NCI-H1048 (cell line): ENCODE data around the gene GSTM5.
"Not testable (repeated sequence)": the region's sequence is repeated elsewhere in the genome, so short reads cannot be mapped to it uniquely, and the experiment has no call there.

ENCODE experiments used
- DNase-seq: peaks from one replicate; lab custom pipeline; 2025; lab: John Stamatoyannopoulos, UW

Gene GSTM5

DNA sequence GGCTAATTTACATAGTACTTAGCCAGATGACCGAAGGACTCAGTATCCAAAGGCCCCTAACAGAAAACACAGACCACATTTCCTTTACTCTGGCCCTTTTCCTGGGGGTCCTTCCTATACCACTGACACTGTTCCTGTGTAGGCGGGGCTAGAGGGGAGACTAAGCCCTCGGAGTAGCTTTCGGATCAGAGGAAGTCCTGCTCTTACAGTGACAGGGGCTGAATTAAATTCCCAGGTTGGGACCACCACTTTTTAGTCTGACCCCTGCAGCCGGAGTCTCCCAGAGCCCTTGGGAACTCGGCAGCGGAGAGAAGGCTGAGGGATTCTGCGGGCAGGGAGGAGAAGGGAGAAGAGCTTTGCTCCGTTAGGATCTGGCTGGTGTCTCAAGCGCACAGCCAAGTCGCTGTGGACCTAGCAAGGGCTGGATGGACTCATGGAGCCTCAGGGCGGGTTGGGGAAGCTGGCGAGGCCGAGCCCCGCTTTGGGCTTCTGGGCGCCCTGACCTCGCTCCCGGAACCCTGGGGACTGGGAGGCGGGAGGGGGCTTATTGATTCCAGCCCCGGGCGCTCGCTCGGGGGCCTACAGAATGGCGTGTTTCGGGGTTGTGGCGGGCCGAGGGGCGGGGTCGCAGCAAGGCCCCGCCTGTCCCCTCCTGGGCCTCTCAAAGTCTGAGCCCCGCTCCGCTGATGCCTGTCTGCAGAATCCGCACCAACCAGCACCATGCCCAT, at the start of gene GSTM5:
TSS of gene GSTM5 (plus strand) at position 659 of the 728 bp plus-strand sequence. CDS start at position 721, 62 bp downstream.
- DNase-seq: not testable (repeated sequence)

DNA sequence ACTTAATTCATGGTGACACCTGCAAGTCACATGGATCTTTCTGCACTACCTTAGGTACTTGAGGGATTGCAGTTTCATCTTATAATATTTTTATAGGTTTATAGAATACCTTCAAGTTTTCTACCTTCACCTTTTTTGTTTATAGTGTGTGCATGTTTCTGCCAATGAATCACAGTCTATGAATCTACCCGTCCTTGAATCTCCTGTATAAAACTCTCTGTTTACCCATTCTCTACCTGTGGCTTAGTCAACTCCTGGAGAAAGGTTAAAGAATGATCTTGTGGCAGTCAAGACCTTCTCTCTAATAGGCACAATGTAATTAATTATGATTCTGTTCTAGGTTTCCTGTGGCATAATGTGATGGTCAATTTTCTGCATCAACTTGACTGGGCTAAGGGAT, 47.4 kb upstream of the GSTM5 start:
- DNase-seq: no peak

DNA sequence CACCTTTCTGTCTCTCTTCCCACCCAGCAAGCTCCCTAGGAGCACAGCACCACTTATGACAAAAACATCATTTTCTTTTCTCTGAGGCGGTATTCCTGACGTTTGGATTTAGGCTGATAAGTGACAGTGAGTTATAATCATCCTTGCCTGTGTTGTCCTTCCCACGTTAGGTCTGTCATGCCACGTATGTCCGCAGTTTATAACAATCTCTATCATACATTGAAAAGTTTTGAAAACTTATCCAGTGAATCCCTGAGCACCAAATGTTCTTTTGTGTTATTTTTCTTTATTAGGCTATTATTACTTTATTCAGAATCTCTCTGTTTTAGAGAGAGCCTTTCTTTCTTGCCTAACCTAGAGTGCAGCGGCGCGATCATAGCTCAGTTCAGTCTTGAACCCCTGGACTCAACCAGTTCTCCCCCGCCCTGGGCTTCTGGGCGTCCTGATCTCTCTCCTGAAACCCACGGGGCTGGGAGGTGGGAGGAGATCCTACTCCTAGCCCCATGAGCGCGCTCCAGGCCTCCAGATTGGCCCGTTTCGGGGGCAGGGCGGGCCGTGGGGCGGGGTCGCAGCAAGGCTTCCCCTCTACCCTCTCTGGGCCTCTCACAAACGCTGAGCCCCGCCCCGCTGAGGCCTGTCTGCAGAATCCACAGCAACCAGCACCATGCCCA, 44.5 kb upstream of the GSTM5 start, which contains the start of gene GSTM2:
TSS of gene GSTM2 (plus strand) at position 606 of the 671 bp plus-strand sequence. CDS start at position 665, 59 bp downstream.
- peak; percentile 30 for DNase-seq

DNA sequence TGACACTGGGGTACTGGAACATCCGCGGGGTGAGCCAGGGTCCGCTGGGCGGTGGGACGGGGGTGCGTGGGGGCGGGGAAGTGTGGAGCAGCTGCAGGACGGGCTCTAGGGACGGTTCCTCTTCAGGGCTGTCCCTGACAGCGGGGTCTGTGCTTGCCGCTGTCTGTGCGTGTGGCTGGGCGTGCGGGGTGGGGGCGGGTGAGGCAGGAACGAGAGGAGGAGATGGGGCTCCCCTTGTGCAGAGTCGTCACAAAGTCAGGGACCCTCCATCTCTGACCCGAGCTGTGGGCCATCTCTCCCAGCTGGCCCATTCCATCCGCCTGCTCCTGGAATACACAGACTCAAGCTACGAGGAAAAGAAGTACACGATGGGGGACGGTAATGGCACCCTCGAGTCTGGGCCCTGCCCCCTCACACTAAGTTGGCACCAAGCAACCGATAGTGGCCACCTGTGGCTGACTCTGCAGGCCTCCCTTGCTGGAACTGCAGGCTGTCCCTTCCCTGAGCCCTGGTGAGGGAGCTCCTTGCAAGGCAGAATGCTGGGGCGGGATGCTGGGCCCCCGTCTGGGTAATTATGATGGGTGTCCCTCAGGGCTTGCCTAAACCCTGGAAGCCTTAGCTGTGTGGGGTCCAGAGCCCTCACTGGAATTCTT, 43.8 kb upstream of the GSTM5 start:
- no peak for DNase-seq

DNA sequence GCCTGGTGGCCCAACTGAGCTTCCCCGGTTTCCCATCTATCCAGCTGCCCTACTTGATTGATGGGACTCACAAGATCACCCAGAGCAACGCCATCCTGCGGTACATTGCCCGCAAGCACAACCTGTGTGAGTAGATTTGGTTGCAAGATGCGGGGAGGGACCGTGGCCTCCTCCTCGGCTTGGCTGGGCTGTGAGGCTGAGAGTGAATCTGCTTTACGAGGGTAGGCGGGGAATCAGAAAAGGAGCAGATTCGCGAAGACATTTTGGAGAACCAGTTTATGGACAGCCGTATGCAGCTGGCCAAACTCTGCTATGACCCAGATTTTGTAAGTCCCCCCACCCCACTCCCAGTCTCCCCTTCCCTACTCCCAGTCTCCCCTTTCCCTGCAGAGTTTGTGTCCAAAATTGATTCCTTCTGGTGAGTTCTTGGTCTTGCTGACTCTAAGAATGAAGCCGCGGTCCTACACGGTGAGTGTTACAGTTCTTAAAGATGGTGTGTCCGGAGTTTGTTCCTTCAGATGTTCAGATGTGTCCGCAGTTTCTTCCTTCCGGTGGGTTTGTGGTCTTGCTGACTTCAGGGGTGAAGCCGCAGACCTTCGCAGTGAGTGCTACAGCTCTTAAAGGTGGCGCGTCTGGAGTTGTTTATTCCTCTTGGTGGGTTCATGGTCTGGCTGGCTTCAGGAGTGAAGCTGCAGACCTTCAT, 42.7 kb upstream of the GSTM5 start:
- no peak for DNase-seq

DNA sequence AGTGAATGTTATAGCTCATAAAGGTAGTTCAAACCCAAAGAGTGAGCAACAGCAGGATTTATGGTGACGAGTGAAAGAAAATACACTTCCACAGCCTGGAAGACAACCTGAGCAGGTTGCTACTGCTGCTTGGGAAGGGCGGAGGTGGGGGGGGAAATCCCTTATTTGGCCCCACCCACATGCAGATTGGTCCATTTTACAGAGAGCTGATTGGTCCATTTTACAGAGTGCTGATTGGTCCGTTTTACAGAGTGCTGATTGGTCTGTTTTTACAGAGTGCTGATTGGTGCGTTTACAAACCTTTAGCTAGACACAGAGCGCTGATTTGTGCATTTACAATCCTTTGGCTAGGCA, 42.1 kb upstream of the GSTM5 start:
- DNase-seq: not testable (repeated sequence)

DNA sequence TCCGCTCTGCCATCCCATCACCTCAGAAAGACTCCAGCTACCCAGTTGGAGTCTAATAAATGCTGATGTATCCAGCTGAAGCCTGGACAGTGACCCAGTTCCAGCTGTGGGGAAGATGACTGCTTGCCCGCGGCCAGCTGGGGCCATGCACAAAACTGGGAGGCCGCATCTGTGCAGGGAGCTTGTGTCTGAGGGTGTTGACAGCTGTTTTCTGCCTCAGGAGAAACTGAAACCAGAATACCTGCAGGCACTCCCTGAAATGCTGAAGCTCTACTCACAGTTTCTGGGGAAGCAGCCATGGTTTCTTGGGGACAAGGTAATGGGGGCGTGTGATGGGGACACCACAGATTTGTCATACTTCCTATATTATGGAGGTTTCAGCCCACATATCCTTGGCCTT, 41.0 kb upstream of the GSTM5 start:
- no peak for DNase-seq

DNA sequence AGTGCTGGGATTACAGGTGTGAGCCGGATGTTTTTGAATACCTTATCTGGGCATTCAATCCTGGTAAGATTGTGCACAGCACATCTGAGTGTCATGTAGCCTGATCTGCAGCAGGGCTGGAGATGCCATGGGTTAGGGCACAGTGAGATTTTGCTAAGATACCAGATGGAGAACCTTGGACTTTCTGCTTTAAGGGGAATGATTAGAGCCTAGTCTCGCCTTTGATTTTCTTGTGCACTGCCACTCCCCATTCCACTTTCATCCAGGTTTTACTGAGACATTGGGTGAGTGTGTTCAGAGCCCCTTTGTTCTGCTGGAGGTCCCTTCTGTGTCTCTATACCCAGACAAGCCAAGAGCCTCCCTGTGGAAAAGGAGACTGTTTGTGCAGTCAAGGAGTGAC, 38.2 kb upstream of the GSTM5 start:
- DNase-seq: not testable (repeated sequence)

DNA sequence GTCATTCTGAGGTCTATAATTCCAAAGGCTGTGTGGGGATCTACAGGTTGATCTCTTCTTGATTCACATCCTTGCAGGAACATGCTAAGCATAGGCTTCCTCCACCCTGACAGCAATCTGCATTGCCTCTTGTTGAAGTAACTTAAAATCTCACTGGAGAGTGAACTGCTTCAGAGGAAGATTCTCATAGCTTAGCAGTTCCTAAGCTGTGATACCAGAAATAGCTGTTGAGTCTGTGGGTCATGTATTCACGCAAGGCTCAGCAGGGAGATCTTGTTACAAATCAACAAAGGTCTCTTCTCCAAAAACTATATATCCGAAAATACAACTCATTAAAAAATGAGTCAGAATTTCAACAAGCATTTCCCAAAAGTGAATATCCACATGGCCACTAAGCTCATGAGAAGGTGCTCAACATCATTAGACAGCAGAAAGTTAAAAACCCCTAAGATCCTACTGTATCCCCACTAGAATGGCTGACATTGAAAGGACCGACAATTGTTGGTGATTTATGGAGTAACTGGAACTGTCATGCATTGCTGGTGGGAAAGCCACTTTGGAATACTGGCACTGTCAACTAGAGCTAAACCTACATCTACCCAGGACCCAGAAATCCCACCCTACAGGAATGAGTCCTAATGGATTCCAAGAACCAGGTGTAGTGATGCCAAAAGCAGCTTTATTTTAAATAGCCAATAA, 35.2 kb upstream of the GSTM5 start:
- not testable (repeated sequence) for DNase-seq

DNA sequence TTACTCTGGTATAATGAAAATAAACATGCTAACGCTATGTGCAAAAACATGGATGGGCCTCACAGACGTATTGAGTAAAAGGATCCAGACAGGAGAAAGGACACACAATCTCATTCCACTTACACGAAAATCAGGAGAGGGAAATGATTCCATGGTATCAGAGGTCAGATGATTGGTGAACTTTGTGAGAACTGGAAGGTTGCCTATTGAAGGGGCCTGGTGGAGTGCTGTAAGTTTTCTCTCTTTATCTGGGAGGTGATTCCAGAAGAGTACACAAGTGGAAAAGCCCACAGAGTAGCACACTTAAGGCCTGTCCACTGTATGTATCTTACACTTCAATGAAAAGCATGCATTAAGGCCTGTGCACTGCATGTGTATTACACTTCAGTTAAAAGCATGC, 34.6 kb upstream of the GSTM5 start:
- no peak for DNase-seq

DNA sequence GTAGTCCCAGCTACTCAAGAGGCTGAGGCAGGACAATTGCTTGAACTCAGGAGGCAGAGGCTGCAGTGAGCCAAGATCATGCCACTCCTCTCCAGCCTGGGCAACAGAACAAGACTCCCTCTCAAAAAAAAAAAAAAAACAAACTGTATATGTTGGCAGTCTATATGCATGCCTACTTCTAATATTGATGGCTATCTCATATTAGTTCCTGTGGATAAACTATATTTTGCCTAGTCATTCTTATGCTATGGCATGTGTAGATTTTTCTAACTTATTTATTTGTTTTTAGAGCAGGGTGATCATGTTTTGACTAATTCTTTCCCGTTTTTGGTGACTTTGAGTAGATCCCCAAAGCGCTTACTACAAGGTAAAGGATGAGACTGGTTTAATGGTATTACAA, 33.4 kb upstream of the GSTM5 start:
- not testable (repeated sequence) for DNase-seq

DNA sequence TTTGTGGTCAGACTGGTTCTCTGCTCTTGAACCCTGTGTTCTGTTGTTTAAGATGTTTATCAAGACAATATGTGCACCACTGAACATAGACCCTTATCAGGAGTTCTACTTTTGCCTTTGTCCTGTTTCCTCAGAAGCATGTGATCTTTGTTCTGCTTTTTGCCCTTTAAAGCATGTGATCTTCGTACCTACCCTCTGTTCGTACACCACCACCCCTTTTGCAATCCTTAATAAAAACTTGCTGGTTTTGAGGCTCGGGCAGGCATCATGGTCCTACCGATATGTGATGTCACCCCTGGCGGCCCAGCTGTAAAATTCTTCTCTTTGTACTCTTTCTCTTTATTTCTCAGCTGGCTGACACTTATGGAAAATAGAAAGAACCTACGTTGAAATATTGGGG, 27.3 kb upstream of the GSTM5 start:
- not testable (repeated sequence) for DNase-seq

DNA sequence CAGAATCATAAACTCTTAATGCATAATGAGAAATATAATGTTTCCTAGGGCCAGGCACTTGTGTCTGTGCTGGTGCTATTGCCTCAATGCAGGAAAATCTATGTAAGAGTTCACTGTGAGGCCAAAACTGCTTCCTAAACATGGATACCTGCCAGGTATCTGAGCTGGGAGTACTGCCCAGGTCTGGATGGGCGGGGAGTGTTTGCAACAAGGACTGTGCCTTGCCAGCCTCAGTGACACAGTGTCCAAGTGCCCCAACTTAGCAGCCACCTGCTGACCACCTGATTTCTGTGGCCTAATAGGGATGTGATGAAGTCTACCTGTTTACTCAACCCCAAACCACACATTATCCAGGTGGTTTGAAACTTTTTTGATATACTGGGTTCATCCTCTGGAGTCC, 26.7 kb upstream of the GSTM5 start:
- DNase-seq: not testable (repeated sequence)

DNA sequence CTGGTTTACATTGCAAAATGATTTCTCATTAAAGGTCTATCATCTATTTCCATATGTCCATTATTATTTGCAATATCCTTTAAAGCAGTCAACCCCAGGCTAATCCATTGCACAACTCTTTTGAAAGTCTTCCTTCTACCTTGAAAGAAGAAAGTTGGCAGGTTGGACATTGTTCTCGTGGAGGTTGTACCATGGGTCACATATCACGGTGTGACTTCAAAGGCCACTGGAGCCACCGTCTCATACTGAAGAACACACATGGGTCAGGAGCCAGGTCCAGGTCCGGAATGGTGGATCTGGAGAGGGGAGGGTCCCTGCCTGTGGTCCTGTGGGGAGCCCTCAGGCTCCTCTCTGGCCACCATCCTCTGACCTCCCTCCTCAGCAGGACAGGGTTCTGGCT, 26.2 kb upstream of the GSTM5 start:
- DNase-seq: not testable (repeated sequence)

DNA sequence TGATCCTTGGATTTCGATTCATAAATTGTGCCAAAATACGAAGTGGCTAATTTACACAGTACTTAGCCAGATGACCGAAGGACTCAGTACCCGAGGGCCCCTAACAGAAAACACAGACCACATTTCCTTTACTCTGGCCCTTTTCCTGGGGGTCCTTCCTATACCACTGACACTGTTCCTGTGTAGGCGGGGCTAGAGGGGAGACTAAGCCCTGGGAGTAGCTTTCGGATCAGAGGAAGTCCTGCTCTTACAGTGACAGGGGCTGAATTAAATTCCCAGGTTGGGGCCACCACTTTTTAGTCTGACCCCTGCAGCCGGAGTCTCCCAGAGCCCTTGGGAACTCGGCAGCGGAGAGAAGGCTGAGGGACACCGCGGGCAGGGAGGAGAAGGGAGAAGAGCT, 24.9 kb upstream of the GSTM5 start:
- not testable (repeated sequence) for DNase-seq

DNA sequence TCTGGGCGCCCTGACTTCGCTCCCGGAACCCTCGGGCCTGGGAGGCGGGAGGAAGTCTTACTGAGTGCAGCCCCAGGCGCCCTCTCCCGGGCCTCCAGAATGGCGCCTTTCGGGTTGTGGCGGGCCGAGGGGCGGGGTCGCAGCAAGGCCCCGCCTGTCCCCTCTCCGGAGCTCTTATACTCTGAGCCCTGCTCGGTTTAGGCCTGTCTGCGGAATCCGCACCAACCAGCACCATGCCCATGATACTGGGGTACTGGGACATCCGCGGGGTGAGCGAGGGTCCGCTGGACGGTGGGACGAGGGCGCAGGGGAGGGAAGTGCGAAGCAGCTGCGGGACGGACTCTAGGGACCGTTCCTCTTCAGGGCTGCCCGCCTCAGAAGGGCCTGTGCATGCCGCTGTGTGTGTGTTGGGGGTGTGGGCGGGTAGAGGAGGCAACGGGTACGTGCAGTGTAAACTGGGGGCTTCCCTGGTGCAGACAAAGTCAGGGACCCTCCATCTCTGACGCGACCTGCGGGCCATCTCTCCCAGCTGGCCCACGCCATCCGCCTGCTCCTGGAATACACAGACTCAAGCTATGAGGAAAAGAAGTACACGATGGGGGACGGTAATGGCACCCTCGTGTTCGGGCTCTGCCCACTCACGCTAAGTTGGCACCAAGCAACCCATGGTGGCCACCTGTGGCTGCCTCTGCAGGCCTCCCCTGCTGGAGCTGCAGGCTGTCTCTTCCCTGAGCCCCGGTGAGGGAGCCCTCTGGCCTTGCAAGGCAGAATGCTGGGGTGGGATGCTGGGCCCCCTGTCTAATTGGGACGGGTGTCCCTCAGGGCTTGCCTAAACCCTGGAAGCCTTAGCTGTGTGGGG, 24.2 kb upstream of the GSTM5 start, which contains the start of gene GSTM1:
TSS of gene GSTM1 (plus strand) at position 177 of the 859 bp plus-strand sequence. CDS start at position 234, 57 bp downstream.
- DNase-seq: no peak

DNA sequence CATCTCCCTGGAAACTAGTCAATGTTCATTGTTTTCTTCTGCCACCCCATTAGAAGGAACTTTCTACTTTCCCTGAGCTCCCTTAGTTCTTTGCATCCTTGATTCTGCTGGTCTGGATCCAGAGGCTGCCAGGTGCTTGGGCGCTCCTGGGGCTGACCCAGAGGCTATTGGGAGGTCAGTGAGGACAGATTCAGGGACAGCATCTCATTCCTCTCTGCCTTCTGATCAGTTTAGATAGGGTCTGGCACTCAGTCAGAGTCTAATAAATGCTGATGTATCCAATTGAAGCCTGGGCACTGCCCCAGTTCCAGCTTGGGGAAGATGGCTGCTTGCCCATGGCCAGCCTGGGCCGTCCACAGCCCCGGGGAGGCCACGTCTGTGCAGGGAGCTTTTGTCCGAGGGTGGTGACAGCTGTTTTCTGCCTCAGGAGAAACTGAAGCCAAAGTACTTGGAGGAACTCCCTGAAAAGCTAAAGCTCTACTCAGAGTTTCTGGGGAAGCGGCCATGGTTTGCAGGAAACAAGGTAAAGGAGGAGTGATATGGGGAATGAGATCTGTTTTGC, 22.1 kb upstream of the GSTM5 start:
- no peak for DNase-seq

DNA sequence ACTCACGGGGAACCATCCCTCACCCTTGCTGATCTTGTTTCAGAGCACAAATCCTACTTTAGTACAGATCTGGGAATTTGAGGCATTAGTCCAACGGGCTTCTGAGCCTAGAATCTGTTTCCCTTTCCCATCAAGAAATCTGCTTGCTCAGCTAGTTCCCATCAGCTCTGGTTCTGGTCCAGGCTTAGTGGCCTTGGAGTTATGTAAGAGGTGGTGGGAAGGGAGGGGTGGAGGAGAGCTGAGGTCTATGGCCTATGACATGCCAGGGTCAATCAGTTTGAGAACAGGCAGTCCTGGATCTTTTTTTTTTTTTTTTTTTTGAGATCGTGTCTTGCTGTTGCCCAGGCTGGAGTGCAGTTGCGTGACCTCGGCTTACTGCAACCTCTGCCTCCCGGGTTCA, 20.3 kb upstream of the GSTM5 start:
- no peak for DNase-seq

DNA sequence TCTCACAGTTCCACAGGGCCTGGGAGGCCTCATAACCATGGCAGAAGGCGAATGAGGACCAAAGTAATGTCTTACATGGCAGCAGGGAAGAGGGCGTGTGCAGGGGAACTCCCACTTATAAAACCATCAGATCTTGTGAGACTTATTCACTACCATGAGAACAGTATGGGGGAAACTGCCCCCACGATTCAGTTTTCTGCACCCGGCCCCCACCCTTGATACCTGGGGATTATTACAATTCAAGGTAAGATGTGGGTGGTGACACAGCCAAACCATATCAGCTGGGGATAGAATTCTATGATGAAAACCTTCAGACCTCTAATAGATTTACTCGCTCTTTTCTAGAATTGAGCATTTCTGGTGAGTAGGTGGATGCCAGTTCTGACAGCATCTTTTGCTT, 17.7 kb upstream of the GSTM5 start:
- DNase-seq: not testable (repeated sequence)

DNA sequence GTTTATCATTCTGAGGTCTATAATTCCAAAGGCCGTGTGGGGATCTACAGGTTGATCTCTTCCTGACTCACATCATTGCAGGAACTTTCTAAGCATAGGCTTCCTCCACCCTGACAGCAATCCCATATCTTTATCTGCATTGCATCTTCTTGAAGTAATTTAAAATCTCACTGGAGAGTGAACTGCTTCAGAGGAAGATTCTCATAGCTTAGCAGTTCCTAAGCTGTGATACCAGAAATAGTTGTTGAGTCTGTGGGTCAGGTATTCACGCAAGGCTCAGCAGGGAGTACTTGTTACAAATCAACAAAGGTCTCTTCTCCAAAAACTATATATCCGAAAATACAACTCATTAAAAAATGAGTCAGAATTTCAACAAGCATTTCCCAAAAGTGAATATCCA, 16.9 kb upstream of the GSTM5 start:
- DNase-seq: not testable (repeated sequence)
